ENCODE data around the gene DOCK9.

- TF ChIP-seq CTCF (IDR thresholded peaks at IDR 0.05) = no peak
- no peak for TF ChIP-seq POLR2A (IDR thresholded peaks at IDR 0.05)
Measured at GRCh38 chr13:98983182-98983581, 5.3 kb upstream of the DOCK9 start.

Measured in uterus (tissue), 2 donors.